Fibroblast of mammary gland (primary cell): ENCODE measurements around the gene DHX34.
"Not testable (repeated sequence)": the region's sequence is repeated elsewhere in the genome, so short reads cannot be mapped to it uniquely, and the experiment has no call there.

Experiments used
- DNase-seq: peaks from one replicate; pipeline ENCODE4 v3.0.0-alpha.2; 2010; ENCODE audit warnings: low read depth
- H3K4me3 ChIP-seq: 2 replicates; pipeline ENCODE4 v1.5.1; 2011; ENCODE audit warnings: low read depth, mild to moderate bottlenecking, low read length, moderate library complexity; ENCODE audit not compliant: control insufficient read depth
- CTCF ChIP-seq: conservative IDR thresholded peaks from 2 replicates; pipeline ENCODE4 v1.5.1; 2011; ENCODE audit warnings: low read depth, low read length, inconsistent platforms; ENCODE audit not compliant: control insufficient read depth, insufficient read depth

Gene DHX34

GRCh38 chr19:47341734-47342133 is 7.4 kb upstream of the DHX34 start:
- no peak for DNase-seq
- H3K4me3 ChIP-seq: no peak overlapping the region
- TF ChIP-seq CTCF: no peak

- no peak overlapping the region for H3K4me3 ChIP-seq
- DNase-seq: no peak
- no peak for TF ChIP-seq CTCF
Measured at GRCh38 chr19:47343194-47343802, 5.8 kb upstream of the DHX34 start.

DNA sequence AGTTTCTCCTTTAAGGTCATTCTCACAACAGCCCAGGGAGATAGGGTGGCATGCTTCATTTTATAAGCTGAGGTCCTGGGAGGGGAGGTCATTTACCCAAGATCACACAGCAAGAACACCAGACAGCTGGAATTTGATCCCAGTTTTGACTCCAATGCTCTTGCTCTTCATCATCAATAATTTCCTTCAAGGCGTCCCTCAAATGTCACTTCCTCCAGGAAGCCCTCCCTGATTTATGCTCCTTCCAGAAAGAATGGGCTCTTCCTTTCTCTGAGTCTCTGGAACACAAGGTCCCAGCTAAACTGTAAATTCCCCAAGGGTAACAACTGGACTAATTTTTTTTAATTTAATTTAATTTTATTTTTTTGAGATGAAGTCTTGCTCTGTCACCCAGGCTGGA is 4.7 kb upstream of the DHX34 start:
- DNase-seq: no peak
- H3K4me3 ChIP-seq: no peak overlapping the region
- TF ChIP-seq CTCF: no peak

DNA sequence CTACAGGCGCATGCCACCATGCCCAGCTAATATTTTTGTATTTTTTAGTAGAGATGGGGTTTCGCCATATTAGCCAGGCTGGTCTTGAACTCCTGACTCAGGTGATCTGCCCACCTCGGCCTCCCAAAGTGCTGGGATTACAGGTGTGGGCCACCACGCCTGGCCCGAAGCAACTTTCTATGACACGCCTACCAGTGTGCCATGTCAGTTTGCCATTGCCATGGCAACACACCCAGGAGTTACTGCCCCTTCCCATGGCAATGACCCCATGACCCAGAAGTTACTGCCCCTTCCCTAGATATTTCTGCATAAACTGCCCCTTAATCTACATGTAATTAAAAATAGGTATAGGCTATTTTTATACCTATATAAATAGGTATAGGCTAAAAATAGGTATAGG is 3.1 kb upstream of the DHX34 start:
- not testable (repeated sequence) for H3K4me3 ChIP-seq, DNase-seq

GRCh38 chr19:47350630-47351029 is 1.5 kb downstream of the DHX34 start:
- peak; percentile 34 for DNase-seq
- H3K4me3 ChIP-seq: no peak overlapping the region
- no peak for TF ChIP-seq CTCF

DNA sequence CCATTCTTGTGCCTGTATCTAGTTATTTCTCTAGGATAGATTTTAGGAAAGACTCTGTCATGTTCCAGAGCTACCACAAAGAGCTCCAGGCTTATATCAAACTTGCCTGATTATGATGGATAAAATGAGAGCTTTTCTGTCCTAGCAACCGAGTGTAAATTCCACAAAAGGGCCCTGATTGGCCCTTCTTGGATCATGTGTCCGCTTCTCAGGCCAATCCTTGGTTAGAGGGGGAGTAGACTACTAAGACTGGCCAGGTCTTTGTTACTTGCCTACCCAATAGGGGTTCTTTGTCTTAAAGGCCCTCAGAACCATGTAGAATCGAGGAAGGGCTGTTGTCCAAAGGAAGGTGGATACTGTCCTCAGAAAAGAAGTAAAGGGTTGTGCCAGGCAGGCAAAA is 2.4 kb downstream of the DHX34 start:
- TF ChIP-seq CTCF: no peak
- DNase-seq: peak; percentile 53
- H3K4me3 ChIP-seq: no peak overlapping the region

DNA sequence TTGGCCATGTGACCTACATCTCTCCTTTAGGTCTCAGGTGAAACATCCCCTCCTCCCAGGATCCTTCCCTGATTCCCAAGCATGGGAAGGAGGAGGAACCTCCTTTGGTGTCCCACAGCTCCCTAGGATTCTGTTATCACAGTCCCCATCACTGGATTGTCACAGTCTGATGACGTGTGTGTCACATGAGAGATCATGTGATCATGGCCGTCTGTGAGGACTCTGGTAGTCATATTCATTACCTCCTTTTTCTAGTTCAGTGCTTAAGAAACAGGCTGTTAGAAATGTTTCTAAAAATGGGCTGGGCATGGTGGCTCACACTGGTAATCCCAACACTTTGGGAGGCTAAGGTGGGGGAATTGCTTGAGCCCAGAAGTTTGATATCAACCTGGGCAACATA is 3.0 kb downstream of the DHX34 start:
- DNase-seq: no peak
- no peak overlapping the region for H3K4me3 ChIP-seq
- no peak for TF ChIP-seq CTCF
